ENCODE results near the gene PLCXD1. TPM values are rescaled to one million over a fixed set of nuclear protein-coding genes. Genes with fewer than 3 reads are reported as not detected.

Gene PLCXD1
- total RNA-seq, 4 donors from 2014 or later: 2.1 to 8.9 (median 2.4) TPM

DNA sequence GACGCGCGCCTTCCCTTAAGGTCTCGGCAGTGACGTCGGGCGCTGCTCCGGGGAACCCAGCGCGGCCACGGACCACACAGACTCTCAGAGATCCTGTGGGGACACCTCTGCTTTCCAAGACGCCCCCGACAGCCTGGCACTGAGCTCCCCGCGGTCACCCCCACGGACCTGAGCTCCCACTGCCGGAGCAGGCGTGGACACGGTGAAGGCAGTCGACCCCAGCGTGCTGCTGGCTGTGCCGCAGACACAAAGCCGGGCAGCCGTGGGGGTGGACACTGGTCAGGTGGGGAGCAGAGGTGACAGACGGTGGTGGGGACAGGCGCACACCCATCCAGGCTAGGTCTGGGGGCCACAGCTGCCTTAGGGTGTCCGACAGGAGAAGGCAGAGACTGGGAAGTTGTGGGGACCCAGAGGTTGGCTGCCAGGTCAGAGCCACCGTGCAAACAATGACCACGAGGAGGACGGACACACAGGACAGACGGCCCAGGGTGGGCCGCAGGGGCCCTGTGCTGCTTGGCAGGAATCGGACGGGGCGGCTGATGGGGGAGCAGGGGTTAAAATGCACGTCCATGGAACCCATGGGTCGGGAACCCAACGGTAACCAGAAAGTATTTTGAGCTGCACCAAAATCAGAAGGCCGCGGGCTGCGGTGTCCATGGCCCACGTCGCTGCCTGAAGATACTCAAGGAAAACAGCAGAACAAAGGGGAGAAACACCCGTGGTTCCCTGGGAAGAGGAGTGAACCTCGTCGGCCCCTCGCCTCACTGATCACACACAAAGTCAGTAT is 54.0 kb downstream of the PLCXD1 start:
- intact Hi-C loops (cut with DNase I): no loop called here
- TF ChIP-seq POLR2A (IDR thresholded peaks at IDR 0.05; ENCODE audit: low read depth) (no peak), POLR2AphosphoS5 (IDR thresholded peaks at IDR 0.05) (no peak), EP300 (IDR thresholded peaks at IDR 0.05) (no peak)
- TF ChIP-seq, protein P1, sequence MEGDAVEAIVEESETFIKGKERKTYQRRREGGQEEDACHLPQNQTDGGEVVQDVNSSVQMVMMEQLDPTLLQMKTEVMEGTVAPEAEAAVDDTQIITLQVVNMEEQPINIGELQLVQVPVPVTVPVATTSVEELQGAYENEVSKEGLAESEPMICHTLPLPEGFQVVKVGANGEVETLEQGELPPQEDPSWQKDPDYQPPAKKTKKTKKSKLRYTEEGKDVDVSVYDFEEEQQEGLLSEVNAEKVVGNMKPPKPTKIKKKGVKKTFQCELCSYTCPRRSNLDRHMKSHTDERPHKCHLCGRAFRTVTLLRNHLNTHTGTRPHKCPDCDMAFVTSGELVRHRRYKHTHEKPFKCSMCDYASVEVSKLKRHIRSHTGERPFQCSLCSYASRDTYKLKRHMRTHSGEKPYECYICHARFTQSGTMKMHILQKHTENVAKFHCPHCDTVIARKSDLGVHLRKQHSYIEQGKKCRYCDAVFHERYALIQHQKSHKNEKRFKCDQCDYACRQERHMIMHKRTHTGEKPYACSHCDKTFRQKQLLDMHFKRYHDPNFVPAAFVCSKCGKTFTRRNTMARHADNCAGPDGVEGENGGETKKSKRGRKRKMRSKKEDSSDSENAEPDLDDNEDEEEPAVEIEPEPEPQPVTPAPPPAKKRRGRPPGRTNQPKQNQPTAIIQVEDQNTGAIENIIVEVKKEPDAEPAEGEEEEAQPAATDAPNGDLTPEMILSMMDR (IDR thresholded peaks at IDR 0.05): no peak
- no peak overlapping the region for H3K27ac ChIP-seq (replicated peaks in 1 of 4)
- 97% methylated on average over 38 of the region's 47 CpGs for WGBS
- H3K9me3 ChIP-seq: no peaks in the 10 kb centered on the region
- no peak overlapping the region for H3K4me3 ChIP-seq
- peaks cover 0 to 59% (median 33%) of the 10 kb centered on the region in 4 donors for H3K36me3 ChIP-seq
- peaks cover 8 to 16% (median 14%) of the 10 kb centered on the region in 4 donors for H3K4me1 ChIP-seq
- DNase-seq (ENCODE audit: extremely low spot score): no peak
- H3K27me3 ChIP-seq: peaks cover 0 to 29% (median 8%) of the 10 kb centered on the region in 4 donors

DNA sequence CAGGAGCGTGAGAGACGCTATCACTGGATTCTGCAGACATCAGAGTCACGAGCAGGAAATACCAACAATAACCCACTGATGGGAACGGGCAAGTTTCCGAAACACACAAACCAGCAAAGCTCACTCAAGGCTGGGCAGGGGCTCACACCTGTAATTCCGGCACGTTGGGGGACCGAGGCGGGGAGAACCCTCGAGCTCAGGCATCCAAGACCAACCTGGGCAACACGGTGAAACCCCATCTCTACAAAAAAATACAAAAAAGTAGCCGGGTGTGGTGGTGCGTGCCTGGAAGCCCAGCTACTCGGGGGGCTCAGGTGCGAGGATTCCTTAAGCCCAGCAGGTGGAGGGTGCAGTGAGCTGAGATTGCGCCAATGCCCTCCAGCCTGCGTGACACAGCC is 54.6 kb downstream of the PLCXD1 start:
- intact Hi-C loops (cut with DNase I): no loop called here
- peaks cover 0 to 61% (median 34%) of the 10 kb centered on the region in 4 donors for H3K36me3 ChIP-seq
- H3K9me3 ChIP-seq: no peaks in the 10 kb centered on the region
- no peak overlapping the region for H3K4me3 ChIP-seq
- TF ChIP-seq POLR2AphosphoS5 (IDR thresholded peaks at IDR 0.05): no peak
- TF ChIP-seq, protein P1 (IDR thresholded peaks at IDR 0.05): no peak
- no peak for TF ChIP-seq POLR2A (IDR thresholded peaks at IDR 0.05; ENCODE audit: low read depth)
- no peak for TF ChIP-seq EP300 (IDR thresholded peaks at IDR 0.05)
- no peak for DNase-seq (ENCODE audit: extremely low spot score)
- H3K27ac ChIP-seq (replicated peaks in 1 of 4): no peak overlapping the region
- peaks cover 8 to 12% (median 11%) of the 10 kb centered on the region in 4 donors for H3K4me1 ChIP-seq
- 98% methylated on average over 17 of the region's 17 CpGs for WGBS
- peaks cover 0 to 23% (median 5%) of the 10 kb centered on the region in 4 donors for H3K27me3 ChIP-seq

- H3K9me3 ChIP-seq: no peaks in the 10 kb centered on the region
- TF ChIP-seq POLR2A (IDR thresholded peaks at IDR 0.05; ENCODE audit: low read depth) (no peak), EP300 (IDR thresholded peaks at IDR 0.05) (no peak), POLR2AphosphoS5 (IDR thresholded peaks at IDR 0.05) (no peak)
- TF ChIP-seq, protein P1 (IDR thresholded peaks at IDR 0.05): no peak
- peaks cover 0 to 18% (median 3%) of the 10 kb centered on the region in 4 donors for H3K27me3 ChIP-seq
- peaks cover 5 to 7% (median 6%) of the 10 kb centered on the region in 4 donors for H3K4me1 ChIP-seq
- H3K27ac ChIP-seq (replicated peaks in 1 of 4): no peak overlapping the region
- intact Hi-C loops (cut with DNase I): no loop called here
- WGBS: 90% methylated on average over 19 of the region's 21 CpGs
- H3K4me3 ChIP-seq: no peak overlapping the region
- H3K36me3 ChIP-seq: peaks cover 0 to 66% (median 36%) of the 10 kb centered on the region in 4 donors
- no peak for DNase-seq (ENCODE audit: extremely low spot score)
Observed at GRCh38 chrX:336227-336626, 55.0 kb downstream of the PLCXD1 start.

- intact Hi-C loops (cut with DNase I): no loop called here
- H3K4me1 ChIP-seq: no peaks in the 10 kb centered on the region
- DNase-seq (ENCODE audit: extremely low spot score): no peak
- WGBS: 85% methylated on average over 36 of the region's 38 CpGs
- no peaks in the 10 kb centered on the region for H3K9me3 ChIP-seq
- H3K27me3 ChIP-seq: peaks cover 0 to 7% (median 0%) of the 10 kb centered on the region in 4 donors
- no peak overlapping the region for H3K27ac ChIP-seq (replicated peaks in 1 of 4)
- H3K36me3 ChIP-seq: peaks cover 0 to 74% (median 36%) of the 10 kb centered on the region in 4 donors
- H3K4me3 ChIP-seq: no peak overlapping the region
- TF ChIP-seq EP300 (IDR thresholded peaks at IDR 0.05): no peak
- no peak for TF ChIP-seq POLR2A (IDR thresholded peaks at IDR 0.05; ENCODE audit: low read depth)
- no peak for TF ChIP-seq POLR2AphosphoS5 (IDR thresholded peaks at IDR 0.05)
- TF ChIP-seq, protein P1 (IDR thresholded peaks at IDR 0.05): no peak
Observed at GRCh38 chrX:337331-337831, 56.2 kb downstream of the PLCXD1 start.
